Urothelium cell line (cell line): ENCODE data around the gene NAA38.
A peak's percentile ranks its signal among the peaks of the same experiment; 100 is the strongest.

Experiments used
- DNase-seq: peaks from one replicate; pipeline ENCODE4 v3.0.0; 2011; ENCODE audit warnings: low spot score, mixed read lengths
- FAIRE-seq: peaks from 2 replicates; lab custom pipeline; 2011; peaks lifted over from hg19 to GRCh38; lab: Jason Lieb, UNC

Gene NAA38

GRCh38 chr17:7856811-7857712 is at the start of gene NAA38:
Gene NAA38 (minus strand): TSS chr17:7857559. CDS start chr17:7857463, 96 bp downstream.
- FAIRE-seq (peak; percentile 42), DNase-seq (peak; percentile 88)

GRCh38 chr17:7903154-7904103 is 46.1 kb upstream of the NAA38 start:
- no peak for DNase-seq
- FAIRE-seq: no peak

GRCh38 chr17:7897773-7898172 is 40.4 kb upstream of the NAA38 start:
- no peak for DNase-seq
- no peak for FAIRE-seq

GRCh38 chr17:7897090-7897489 is 39.7 kb upstream of the NAA38 start:
- FAIRE-seq: no peak
- no peak for DNase-seq

GRCh38 chr17:7894866-7895265 is 37.5 kb upstream of the NAA38 start:
- no peak for FAIRE-seq

GRCh38 chr17:7894226-7894625 is 36.9 kb upstream of the NAA38 start:
- DNase-seq (no peak), FAIRE-seq (no peak)

More at GRCh38 chr17:7894866-7895265, 37.5 kb upstream of the NAA38 start:
- DNase-seq: no peak

GRCh38 chr17:7893187-7893880 is 36.0 kb upstream of the NAA38 start:
- DNase-seq (no peak), FAIRE-seq (no peak)

- FAIRE-seq: no peak
- peak; percentile 82 for DNase-seq
Measured at GRCh38 chr17:7889166-7889955, 32.0 kb upstream of the NAA38 start.

- no peak for DNase-seq
- no peak for FAIRE-seq
Measured at GRCh38 chr17:7888184-7888920, 31.0 kb upstream of the NAA38 start, which contains the start of gene CHD3. Gene CHD3 (plus strand): TSS chr17:7888789. CDS start chr17:7889001, 212 bp downstream.

- FAIRE-seq (no peak), DNase-seq (peak; percentile 88)
Measured at GRCh38 chr17:7887482-7888183, 30.3 kb upstream of the NAA38 start.

- DNase-seq (no peak), FAIRE-seq (no peak)
Measured at GRCh38 chr17:7887038-7887481, 29.7 kb upstream of the NAA38 start.

- no peak for FAIRE-seq
- DNase-seq: peak; percentile 27
Measured at GRCh38 chr17:7886227-7887037, 29.1 kb upstream of the NAA38 start.

GRCh38 chr17:7885367-7886226 is 28.2 kb upstream of the NAA38 start:
- FAIRE-seq (no peak), DNase-seq (peak; percentile 42)

- FAIRE-seq (no peak), DNase-seq (peak; percentile 31)
Measured at GRCh38 chr17:7884581-7885366, 27.4 kb upstream of the NAA38 start.

GRCh38 chr17:7883781-7884386 is 26.5 kb upstream of the NAA38 start:
- FAIRE-seq (no peak), DNase-seq (peak; percentile 11)

- no peak for DNase-seq
- no peak for FAIRE-seq
Measured at GRCh38 chr17:7882629-7883028, 25.3 kb upstream of the NAA38 start.
